Measurements from ENCODE around the gene KRIT1.
A peak's percentile ranks its signal among the peaks of the same experiment; 100 is the strongest.
"Not testable (repeated sequence)": the region's sequence is repeated elsewhere in the genome, so short reads cannot be mapped to it uniquely, and the experiment has no call there.

KRIT1 gene

DNA sequence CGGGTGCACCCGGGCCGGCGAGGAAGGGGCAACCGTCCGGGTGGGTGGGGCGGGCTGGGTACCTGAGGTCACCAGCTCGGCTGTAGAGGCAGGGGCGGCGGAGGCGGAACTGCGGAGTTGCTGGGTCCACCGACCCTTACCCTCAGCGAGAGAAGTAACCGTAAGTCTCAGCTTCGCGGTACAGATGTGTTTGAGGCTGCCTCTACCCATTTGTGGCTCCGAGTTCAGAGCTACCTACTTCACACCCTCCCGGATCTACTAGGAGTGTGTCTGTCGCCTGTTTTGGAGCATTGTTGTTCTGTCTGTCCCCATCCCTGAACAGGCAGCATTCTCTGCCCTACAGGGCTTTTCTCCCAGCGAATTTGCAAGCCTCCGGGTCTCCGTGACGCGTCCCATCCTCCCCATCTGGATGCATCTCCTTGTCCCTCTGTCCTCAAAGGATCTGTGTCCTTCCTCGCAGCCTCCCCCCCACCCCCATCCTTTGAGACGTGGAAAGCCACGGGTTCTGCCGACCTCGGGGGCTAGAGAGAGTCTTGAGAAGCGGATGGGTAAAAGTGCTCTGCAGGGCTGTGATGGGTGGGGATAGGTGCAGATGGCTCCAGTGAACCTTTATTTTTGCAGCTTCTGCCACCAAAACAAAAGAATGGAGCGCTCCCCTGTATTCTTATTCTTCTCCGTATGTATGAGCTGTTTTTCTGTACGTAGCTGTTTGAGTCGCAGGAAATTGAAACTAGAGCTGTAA, 817 bp upstream of the KRIT1 start:
- peak; percentile 6 to 45 for DNase-seq

DNA sequence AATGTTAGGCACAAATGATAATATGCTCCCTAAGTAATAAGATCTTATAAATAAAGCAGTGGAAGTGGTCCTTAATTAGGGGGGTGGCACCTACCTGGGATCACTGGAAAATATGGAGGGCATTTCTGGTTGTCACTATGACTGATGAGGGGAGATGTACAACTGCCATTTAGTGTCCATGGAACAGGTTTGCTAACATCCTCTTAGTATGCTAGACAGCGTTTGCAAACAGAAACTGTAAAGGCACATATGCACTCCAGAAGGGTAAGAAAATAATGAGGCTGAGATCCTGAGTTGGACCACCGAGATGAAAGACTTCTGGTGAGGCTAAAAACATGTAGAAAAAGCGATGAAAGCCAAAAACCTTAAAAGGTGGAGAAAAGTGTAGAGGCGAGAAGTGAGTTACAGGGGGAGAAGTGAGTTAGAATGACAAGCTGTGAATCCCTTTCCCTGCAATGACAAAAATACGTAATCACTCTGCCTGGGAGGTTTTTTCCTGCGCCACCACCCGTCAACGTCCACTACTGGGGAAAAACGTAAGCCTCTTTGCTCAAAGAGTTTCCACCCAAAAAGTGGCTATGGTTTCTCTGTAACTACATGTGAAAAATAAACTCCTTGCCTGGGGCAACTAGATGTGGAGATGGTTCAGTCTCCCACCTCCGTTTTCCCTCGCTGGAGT, 767 bp downstream of the KRIT1 start:
- peak; percentile 22 to 53 for DNase-seq

GRCh38 chr7:92242972-92243371, 2.7 kb downstream of the KRIT1 start:
- DNase-seq = no peak

DNA sequence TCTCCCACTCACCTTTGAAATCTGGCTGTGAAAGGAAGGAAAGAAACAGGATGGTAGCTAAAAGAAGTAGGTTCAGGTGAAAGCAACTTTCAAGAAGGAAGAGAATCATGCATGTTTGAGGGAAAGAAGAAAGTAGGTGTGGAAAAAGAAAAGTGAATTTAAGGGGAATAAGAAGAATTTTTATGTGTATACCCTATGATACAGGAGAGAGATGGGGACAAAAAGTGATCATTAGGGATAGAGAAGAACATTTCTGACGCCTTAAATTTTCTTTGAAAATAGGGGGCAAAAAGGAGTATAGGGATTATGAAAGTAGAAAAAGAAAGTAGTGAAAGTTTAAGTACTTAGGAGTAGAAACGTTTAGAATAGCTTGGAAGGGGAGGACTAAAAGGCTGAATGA, 15.2 kb downstream of the KRIT1 start:
- DNase-seq = no peak

DNA sequence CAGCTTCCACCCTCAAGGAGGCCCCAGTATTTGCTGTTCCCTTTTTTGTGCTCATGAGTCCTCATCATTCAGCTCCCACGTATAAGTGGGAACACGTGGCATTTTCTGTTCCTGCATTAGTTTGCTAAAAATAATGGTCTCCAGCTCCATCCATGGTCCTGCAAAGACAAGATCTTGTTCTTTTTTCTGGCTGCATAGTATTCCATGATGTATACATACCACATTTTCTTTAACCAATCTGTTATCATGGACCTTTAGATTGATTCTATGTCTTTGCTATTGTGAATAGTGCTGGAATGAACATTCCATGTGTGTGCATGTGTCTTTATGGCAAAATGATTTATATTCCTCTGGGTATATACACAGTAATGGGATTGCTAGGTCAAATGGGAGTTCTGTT, 17.0 kb downstream of the KRIT1 start:
- no peak for DNase-seq

DNA sequence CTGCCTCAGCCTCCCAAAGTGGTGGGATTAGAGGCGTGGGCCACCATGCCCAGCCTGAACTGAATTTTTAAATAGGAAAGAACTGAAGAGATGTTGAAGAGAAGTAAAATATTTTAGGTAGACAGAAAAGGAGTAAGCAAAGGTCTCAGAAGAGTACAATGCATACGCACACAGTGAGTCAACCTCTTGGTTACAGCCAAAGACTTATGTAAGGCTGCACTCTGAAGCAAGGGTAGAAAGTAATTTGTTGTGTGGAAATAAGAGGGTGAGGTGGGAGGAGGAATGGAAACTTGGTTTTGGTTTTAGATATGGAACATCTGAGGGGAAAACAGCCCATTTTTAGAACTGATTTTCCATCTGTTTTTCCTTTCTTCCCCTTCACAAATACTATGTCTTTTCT, 17.6 kb downstream of the KRIT1 start:
- DNase-seq = no peak

GRCh38 chr7:92226981-92227380, 18.7 kb downstream of the KRIT1 start:
- no peak for DNase-seq

GRCh38 chr7:92221766-92222165, 23.9 kb downstream of the KRIT1 start:
- DNase-seq = no peak

GRCh38 chr7:92206672-92207071, 39.0 kb downstream of the KRIT1 start:
- DNase-seq = no peak

DNA sequence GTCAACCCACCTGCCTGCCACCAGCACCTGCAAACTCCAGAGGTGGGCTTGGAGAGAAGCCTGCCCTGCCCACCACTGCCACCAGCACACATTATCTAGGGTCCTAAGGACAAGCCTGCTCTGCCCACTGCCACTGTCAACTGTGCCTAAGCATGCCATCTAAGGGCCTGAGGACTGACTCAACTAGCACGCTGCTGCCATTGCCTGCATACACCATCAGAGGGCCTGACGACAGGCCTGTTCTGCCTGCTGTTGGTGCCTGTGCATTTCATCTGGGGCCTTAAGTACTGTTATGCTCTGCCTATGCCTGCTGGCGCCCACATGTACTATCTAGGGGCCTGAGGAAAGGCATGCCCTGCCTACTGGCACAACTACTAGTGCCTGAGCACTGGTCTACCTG, 39.7 kb downstream of the KRIT1 start:
- DNase-seq = no peak

GRCh38 chr7:92200791-92201190, 44.9 kb downstream of the KRIT1 start:
- DNase-seq = no peak

- no peak for DNase-seq
Observed at GRCh38 chr7:92192326-92192725, 53.4 kb downstream of the KRIT1 start.

DNA sequence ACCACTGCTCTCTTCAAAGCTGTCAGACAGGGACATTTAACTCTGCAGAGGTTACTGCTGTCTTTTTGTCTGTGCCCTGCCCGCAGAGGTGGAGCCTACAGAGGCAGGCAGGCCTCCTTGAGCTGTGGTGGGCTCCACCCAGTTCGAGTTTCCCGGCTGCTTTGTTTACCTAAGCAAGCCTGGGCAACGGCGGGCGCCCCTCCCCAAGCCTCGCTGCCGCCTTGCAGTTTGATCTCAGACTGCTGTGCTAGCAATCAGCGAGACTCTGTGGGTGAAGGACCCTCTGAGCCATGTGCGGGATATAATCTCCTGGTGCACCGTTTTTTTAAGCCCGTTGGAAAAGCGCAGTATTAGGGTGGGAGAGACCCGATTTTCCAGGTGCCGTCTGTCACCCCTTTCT, 56.5 kb downstream of the KRIT1 start:
- DNase-seq = not testable (repeated sequence)

- DNase-seq = not testable (repeated sequence)
Observed at GRCh38 chr7:92184294-92184693, 61.4 kb downstream of the KRIT1 start.

DNA sequence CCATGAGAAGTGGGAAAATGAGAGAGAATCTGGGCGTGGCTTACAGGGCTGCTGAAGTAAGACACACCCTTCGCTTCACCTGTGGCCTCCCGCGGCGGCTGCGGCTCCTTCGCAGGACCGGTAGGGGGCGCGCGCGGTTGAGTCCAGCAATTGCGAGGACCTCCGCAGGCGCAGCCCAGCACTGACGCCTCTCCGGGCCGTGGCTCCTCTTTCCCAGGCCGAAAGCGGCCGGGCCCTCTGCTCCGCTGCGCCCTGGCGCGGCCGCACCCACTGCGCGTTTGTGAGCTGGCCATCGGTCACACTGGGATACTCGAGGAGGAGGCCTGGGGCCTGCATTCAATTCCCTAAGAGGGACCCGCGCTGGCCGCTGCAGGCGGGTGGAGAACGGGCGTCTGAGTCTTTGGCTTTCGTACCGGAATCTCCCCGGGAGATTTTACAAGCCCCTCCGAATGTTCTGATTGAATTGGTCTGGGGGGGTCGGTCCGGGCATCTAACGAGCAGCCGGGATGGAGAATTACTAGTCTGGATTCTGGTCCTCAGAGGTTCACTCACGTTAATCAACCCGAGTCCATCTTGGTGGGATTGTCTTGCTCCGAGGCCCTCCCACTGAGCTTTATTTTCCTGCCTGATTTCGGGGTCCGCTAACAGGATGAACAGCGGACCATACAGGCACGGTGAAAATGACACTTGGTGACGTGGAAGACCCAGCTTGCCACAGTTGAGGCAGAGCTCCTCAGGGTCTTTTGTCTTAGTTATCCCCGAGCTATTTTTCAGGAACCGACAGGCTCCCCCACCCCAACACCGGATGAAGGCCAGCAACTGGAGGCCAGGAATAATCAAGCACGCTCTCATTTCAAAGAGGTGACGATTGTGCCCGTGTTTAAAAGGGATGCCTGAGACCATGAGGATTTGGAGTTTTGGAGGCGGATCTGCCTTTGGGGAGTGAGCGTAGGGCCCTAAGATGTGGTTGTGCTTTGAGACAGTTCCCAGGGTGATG, 66.5 kb downstream of the KRIT1 start, which contains the start of gene LRRD1:
Gene LRRD1, minus strand, starts transcription at position 215 of the 997 bp plus-strand sequence. CDS start 13,940 bp downstream, outside the sequence.
- DNase-seq = peak; percentile 86 to 91

- no peak for DNase-seq
Observed at GRCh38 chr7:92177362-92177761, 68.4 kb downstream of the KRIT1 start.

DNA sequence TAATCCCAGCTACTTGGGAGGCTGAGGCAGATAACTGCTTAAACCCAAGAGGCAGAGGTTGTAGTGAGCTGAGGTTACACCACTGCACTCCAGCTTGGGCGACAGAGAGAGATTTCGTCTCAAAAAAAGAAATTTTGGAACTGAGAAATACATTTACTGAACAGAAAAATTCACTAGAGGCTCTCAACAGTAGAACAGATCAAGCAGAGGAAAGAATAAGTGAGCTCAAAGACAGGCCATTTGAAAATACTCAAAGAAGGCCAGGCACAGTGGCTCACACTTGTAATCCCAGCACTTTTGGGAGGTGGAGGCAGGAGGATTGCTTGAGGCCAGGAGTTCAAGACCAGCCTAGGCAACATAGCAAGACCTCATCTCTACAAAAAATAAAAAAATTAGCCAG, 76.2 kb downstream of the KRIT1 start:
- DNase-seq = not testable (repeated sequence)

DNA sequence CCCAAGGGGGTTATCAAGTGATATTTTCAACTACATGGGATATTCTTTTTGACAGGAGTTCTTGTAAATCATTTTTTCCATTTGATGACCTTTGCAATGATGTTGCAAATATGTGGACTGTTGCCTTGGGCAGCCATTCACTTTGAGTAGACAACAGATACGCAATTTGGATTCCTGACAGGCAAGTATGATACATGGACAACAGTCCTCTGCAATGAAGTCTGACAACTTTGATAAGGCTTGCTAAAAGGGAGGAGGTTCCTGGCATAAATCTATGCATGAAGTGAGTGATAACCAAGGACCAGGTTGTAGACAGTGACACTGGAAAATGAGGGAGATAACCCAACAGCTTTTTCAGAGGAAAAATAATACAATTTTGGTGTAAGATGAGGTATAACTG, 84.4 kb downstream of the KRIT1 start:
- DNase-seq = no peak

- no peak for DNase-seq
Observed at GRCh38 chr7:92158660-92159575, 86.8 kb downstream of the KRIT1 start.

DNA sequence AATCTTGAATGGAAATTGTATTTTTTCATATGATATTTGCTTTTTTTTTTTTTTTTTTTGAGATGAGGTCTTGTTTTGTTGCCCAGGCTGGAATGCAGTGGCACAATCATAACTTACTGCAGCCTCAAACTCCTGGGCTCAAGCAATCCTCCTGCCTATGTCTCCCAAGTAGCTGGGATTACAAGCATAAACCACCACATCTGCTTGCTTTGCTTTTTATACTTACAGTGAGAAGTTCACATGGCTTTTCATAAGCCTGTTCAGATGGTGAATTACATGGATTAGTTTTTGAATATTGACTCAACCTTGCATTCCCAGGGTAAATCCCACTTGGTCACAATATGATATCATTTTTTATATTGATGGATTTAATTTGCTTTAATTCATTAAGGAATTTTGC, 88.7 kb downstream of the KRIT1 start:
- DNase-seq = no peak

DNA sequence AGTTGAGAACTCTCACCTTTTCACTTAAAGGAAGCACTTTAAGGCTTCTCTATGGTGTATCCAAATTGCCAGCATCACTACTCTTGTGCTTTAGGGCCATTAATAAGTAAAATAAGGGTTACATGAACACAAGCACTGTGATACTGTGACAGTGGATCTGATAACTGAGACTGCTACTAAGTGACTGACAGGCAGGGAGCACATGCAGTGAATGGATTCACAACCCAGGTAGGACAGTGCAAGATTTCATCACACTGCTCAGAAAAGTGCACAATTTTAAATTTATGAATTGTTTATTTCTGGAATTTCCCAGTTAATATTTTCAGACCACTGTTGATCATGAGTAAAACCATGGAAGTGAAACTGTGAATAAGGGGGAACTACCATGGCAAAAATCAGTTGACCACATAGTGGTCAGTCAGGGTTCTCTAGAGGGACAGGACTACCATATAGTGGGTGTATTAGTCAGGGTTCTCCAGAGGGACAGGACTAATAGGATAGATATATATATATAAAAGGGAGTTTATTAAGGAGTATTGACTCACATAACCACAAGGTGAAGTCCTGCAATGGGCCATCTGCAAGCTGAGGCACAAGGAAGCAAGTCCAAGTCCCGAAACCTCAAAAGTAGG, 90.5 kb downstream of the KRIT1 start:
- no peak for DNase-seq

All from CD4-positive, alpha-beta T cell treated with Interferon alpha-2 for 1 hour (primary cell).